IMR-90 (cell line): Measurements from ENCODE around the gene SRRM1. TPM values are rescaled to one million over a fixed set of nuclear protein-coding genes. Genes with fewer than 3 reads are reported as not detected.

ENCODE experiments used
- ATAC-seq: fragments of 200-7000 bp; cut with Tn5 transposase; 2 replicates; pipeline ENCODE4 v1.9.1; 2020; ENCODE audit warnings: low read depth, mild to moderate bottlenecking, moderate library complexity
- BruUV-seq: library from RNA; stranded (reverse); fragments of 400-500 nt; replicated peaks from 2 replicates; lab custom pipeline; 2021; lab: Mats Ljungman, UMichigan
- CTCF ChIA-PET: fragments of 300-600 bp; formaldehyde crosslinking; extraction: SDS; loops from one replicate; lab custom pipeline; 2021; ENCODE audit warnings: antibody characterized with exemption; lab: Yijun Ruan, JAX
- POLR2A ChIA-PET: fragments of 300-600 bp; sonication (Branson Sonifier 250); formaldehyde crosslinking; loops from one replicate; lab custom pipeline; 2022; ENCODE audit warnings: antibody characterized with exemption; ENCODE audit not compliant: unreplicated experiment; lab: Charles Lee
- DNase-seq: peaks from one replicate; pipeline ENCODE4 v3.0.0; 2013
- H2AFZ ChIP-seq: replicated peaks from 2 replicates; pipeline ENCODE3; 2013; ENCODE audit warnings: low read length, mild to moderate bottlenecking; ENCODE audit not compliant: poor library complexity
- H2AK5ac ChIP-seq: 2 replicates; pipeline ENCODE4 v1.6.1; 2013; ENCODE audit warnings: low read depth, low read length, inconsistent platforms
- H2AK9ac ChIP-seq: replicated peaks from 2 replicates; pipeline ENCODE3; 2013; ENCODE audit warnings: mild to moderate bottlenecking, low read depth, low read length, moderate library complexity; ENCODE audit not compliant: poor library complexity
- H2BK120ac ChIP-seq: 2 replicates; pipeline ENCODE4 v1.6.1; 2013; ENCODE audit warnings: low read depth, low read length, inconsistent platforms
- H2BK15ac ChIP-seq: 3 replicates; pipeline ENCODE4 v1.6.1; 2013; ENCODE audit warnings: low read depth, low read length, inconsistent platforms
- H2BK20ac ChIP-seq: 2 replicates; pipeline ENCODE4 v1.6.1; 2013; ENCODE audit warnings: low read depth, mild to moderate bottlenecking, inconsistent platforms, low read length, moderate library complexity
- H2BK5ac ChIP-seq: 2 replicates; pipeline ENCODE4 v1.6.1; 2013; ENCODE audit warnings: mild to moderate bottlenecking, low read depth, low read length, inconsistent platforms; ENCODE audit not compliant: poor library complexity, severe bottlenecking
- H3K14ac ChIP-seq: replicated peaks from 2 replicates; pipeline ENCODE4 v1.6.1; 2013; ENCODE audit warnings: low read depth, low read length, inconsistent platforms
- H3K18ac ChIP-seq: 2 replicates; pipeline ENCODE4 v1.6.1; 2013; ENCODE audit warnings: low read depth, low read length, control low read depth
- H3K23ac ChIP-seq: 2 replicates; pipeline ENCODE4 v1.6.1; 2013; ENCODE audit warnings: low read depth, low read length, inconsistent platforms
- H3K27ac ChIP-seq: 2 replicates; pipeline ENCODE4 v1.5.1; 2013; ENCODE audit warnings: mild to moderate bottlenecking, control low read depth, low read length; ENCODE audit not compliant: insufficient read depth
- H3K27me3 ChIP-seq: 2 replicates; pipeline ENCODE4 v1.6.1; 2013; ENCODE audit warnings: low read length; ENCODE audit not compliant: control insufficient read depth, insufficient read depth
- H3K36me3 ChIP-seq: 2 replicates; pipeline ENCODE4 v1.6.1; 2013; ENCODE audit warnings: low read length, mixed read lengths; ENCODE audit not compliant: control insufficient read depth, insufficient read depth
- H3K4ac ChIP-seq: 2 replicates; pipeline ENCODE4 v1.6.1; 2013; ENCODE audit warnings: low read depth, low read length, inconsistent platforms
- H3K4me1 ChIP-seq: 2 replicates; pipeline ENCODE4 v1.6.1; 2013; ENCODE audit warnings: low read length, mixed read lengths; ENCODE audit not compliant: control insufficient read depth, insufficient read depth
- H3K4me2 ChIP-seq: 2 replicates; pipeline ENCODE4 v1.6.1; 2013; ENCODE audit warnings: low read depth, mild to moderate bottlenecking, control low read depth, low read length, moderate library complexity
- H3K4me3 ChIP-seq: 2 replicates; pipeline ENCODE4 v1.5.1; 2013; ENCODE audit warnings: low read depth, mild to moderate bottlenecking, control low read depth, low read length, moderate library complexity; ENCODE audit not compliant: insufficient read depth
- H3K56ac ChIP-seq: 2 replicates; pipeline ENCODE4 v1.6.1; 2013; ENCODE audit warnings: low read length, inconsistent platforms; ENCODE audit not compliant: insufficient read depth; ENCODE audit errors: extremely low read depth
- H3K79me1 ChIP-seq, 2 experiments: 2 replicates each; pipeline ENCODE4 v1.6.1; 2013; ENCODE audit warnings: low read length in 2 of 2, inconsistent platforms in 1 of 2, low read depth in 1 of 2
- H3K9ac ChIP-seq: 2 replicates; pipeline ENCODE4 v1.6.1; 2013; ENCODE audit warnings: low read depth, low read length, control low read depth
- H3K9me1 ChIP-seq: 2 replicates; pipeline ENCODE4 v1.6.1; 2013; ENCODE audit warnings: low read length, inconsistent platforms; ENCODE audit not compliant: insufficient read depth
- H3K9me3 ChIP-seq: 2 replicates; pipeline ENCODE4 v1.6.1; 2013; ENCODE audit warnings: low read length; ENCODE audit not compliant: control insufficient read depth, insufficient read depth
- H4K20me1 ChIP-seq: 2 replicates; pipeline ENCODE4 v1.6.1; 2013; ENCODE audit warnings: low read length, inconsistent platforms; ENCODE audit not compliant: insufficient read depth
- H4K5ac ChIP-seq: 2 replicates; pipeline ENCODE4 v1.6.1; 2013; ENCODE audit warnings: mild to moderate bottlenecking, low read depth, low read length, control low read depth
- H4K8ac ChIP-seq, 2 experiments: 2 replicates each; pipeline ENCODE4 v1.6.1; 2013; ENCODE audit warnings: low read depth in 2 of 2, low read length in 2 of 2, control low read depth in 1 of 2, inconsistent platforms in 1 of 2
- H4K91ac ChIP-seq: 2 replicates; pipeline ENCODE4 v1.6.1; 2013; ENCODE audit warnings: low read depth, low read length, inconsistent platforms; ENCODE audit not compliant: insufficient read depth
- BHLHE40 ChIP-seq: fragments of 150-350 bp; IDR thresholded peaks from 2 replicates; pipeline ENCODE4 v1.6.1; 2016; ENCODE audit warnings: mild to moderate bottlenecking, low read depth, low read length
- CEBPB ChIP-seq: IDR thresholded peaks from 2 replicates; pipeline ENCODE4 v1.6.1; 2012; ENCODE audit warnings: low read depth, low read length, improper control_type of control experiment
- CHD1 ChIP-seq: IDR thresholded peaks from 2 replicates; pipeline ENCODE4 v1.6.1; 2012; ENCODE audit warnings: low read depth, low read length, improper control_type of control experiment
- CTCF ChIP-seq: conservative IDR thresholded peaks from 2 replicates; pipeline ENCODE4 v1.5.1; 2012; ENCODE audit warnings: mild to moderate bottlenecking, low read depth, low read length, improper control_type of control experiment
- ELK1 ChIP-seq: fragments of 150-350 bp; IDR thresholded peaks from 2 replicates; pipeline ENCODE4 v1.6.1; 2016; ENCODE audit warnings: low read depth, mild to moderate bottlenecking, low read length, moderate library complexity, borderline replicate concordance
- FOS ChIP-seq: fragments of 150-350 bp; IDR thresholded peaks from 2 replicates; pipeline ENCODE4 v1.6.1; 2016; ENCODE audit warnings: low read depth, low read length
- MAFK ChIP-seq: IDR thresholded peaks from 2 replicates; pipeline ENCODE4 v1.6.1; 2012; ENCODE audit warnings: low read depth, low read length, improper control_type of control experiment
- MAZ ChIP-seq: IDR thresholded peaks from 2 replicates; pipeline ENCODE4 v1.6.1; 2012; ENCODE audit warnings: low read depth, mild to moderate bottlenecking, low read length, improper control_type of control experiment, moderate library complexity, borderline replicate concordance
- MXI1 ChIP-seq: IDR thresholded peaks from 2 replicates; pipeline ENCODE4 v1.6.1; 2012; ENCODE audit warnings: low read depth, mild to moderate bottlenecking, low read length, moderate library complexity, borderline replicate concordance
- NFE2L2 ChIP-seq: fragments of 150-350 bp; IDR thresholded peaks from 2 replicates; pipeline ENCODE4 v1.6.1; 2016; ENCODE audit warnings: low read depth, mild to moderate bottlenecking, low read length
- POLR2A ChIP-seq: IDR thresholded peaks from 2 replicates; pipeline ENCODE4 v1.6.1; 2012; ENCODE audit warnings: mild to moderate bottlenecking, low read depth, low read length
- RAD21 ChIP-seq: IDR thresholded peaks from 2 replicates; pipeline ENCODE4 v1.6.1; 2012; ENCODE audit warnings: low read length, improper control_type of control experiment
- RFX5 ChIP-seq: IDR thresholded peaks from 2 replicates; pipeline ENCODE4 v1.8.0; 2012; ENCODE audit warnings: low read depth, mild to moderate bottlenecking, low read length, moderate library complexity
- SMC3 ChIP-seq: fragments of 150-350 bp; IDR thresholded peaks from 2 replicates; pipeline ENCODE4 v1.6.1; 2016; ENCODE audit warnings: low read depth, mild to moderate bottlenecking, antibody characterized with exemption, low read length, moderate library complexity
- USF2 ChIP-seq: fragments of 150-350 bp; IDR thresholded peaks from 2 replicates; pipeline ENCODE4 v1.6.1; 2017; ENCODE audit warnings: mild to moderate bottlenecking, antibody characterized with exemption, low read length, low read depth
- WGBS, 2 experiments: methylation state at CpG; one replicate each; pipeline versions ENCODE4 v1.1.5 to v1.1.7; 2013; ENCODE audit warnings: missing lambda C conversion rate in 2 of 2; ENCODE audit not compliant: insufficient read length in 1 of 2; ENCODE audit errors: extremely low coverage in 2 of 2; 5-methylcytosine and 5-hydroxymethylcytosine counted together
- dilution Hi-C: fragments of 300-500 bp; cut with HindIII; formaldehyde crosslinking; loops from one replicate; pipeline ENCODE4 v1.14.3; 2018; ENCODE audit warnings: low sequenced_read_pairs; ENCODE audit not compliant: unreplicated experiment
- in situ Hi-C: fragments of 300-500 bp; cut with MboI; formaldehyde crosslinking; loops from 3 replicates; pipeline ENCODE4 v1.14.3; 2019; ENCODE audit warnings: low sequenced_read_pairs, inconsistent platforms, mixed read lengths
- intact Hi-C: fragments of 100-400 bp; cut with micrococcal nuclease; formaldehyde crosslinking; loops from 2 replicates; pipeline ENCODE4 v1.10.0; 2022
- polyA plus RNA-seq, 3 experiments: library from polyadenylated mRNA; depleted of rRNA; stranded (reverse); fragments of >200 nt; gene quantifications; 2 replicates each; pipeline ENCODE4 v1.2.3, GENCODE V29; 2012; ENCODE audit warnings: low replicate concordance in 1 of 3
- total RNA-seq: library from RNA; depleted of rRNA; stranded (reverse); fragments of >200 nt; gene quantifications from 2 replicates; pipeline ENCODE4 v1.2.3, GENCODE V29; 2012

The SRRM1 gene
- total and polyA plus RNA-seq, 2 of the 4 experiments (the other 2 are of a cell fraction): 13.6 to 94.1 TPM

- in situ Hi-C loops: loop anchor here (10.0 kb wide), 1 partner anchor 545 kb away; no protein-coding TSS in a partner anchor
- TF ChIP-seq MAFK (no peak), CHD1 (no peak), BHLHE40 (no peak), ELK1 (no peak), SMC3 (no peak), POLR2A (no peak), FOS (no peak), CEBPB (no peak), MAZ (no peak), USF2 (no peak), RAD21 (no peak), NFE2L2 (no peak), RFX5 (no peak), CTCF (no peak), MXI1 (no peak)
Observed at GRCh38 chr1:24659993-24660665, 17.0 kb downstream of the SRRM1 start.

More at GRCh38 chr1:24659993-24660665, 17.0 kb downstream of the SRRM1 start:
- no peak overlapping the region for H2AK5ac ChIP-seq
- no peak overlapping the region for H4K91ac ChIP-seq
- H4K8ac ChIP-seq: no peak overlapping the region
- peaks cover 10% of the 10 kb centered on the region; the same call in 1 of the 2 replicates for H4K20me1 ChIP-seq
- H3K27ac ChIP-seq: no peak overlapping the region
- no peak overlapping the region for H3K4me2 ChIP-seq
- H3K4me1 ChIP-seq: no peaks in the 10 kb centered on the region; the same call in 1 of the 2 replicates
- H3K23ac ChIP-seq: no peak overlapping the region
- no peaks in the 10 kb centered on the region for H3K9me1 ChIP-seq
- no peak overlapping the region for H3K4ac ChIP-seq
- H2BK20ac ChIP-seq: no peak overlapping the region
- peaks cover 31 to 41% of the 10 kb centered on the region in 2 experiments for H3K79me1 ChIP-seq
- H3K9me3 ChIP-seq: no peaks in the 10 kb centered on the region
- no peak overlapping the region for H3K18ac ChIP-seq
- H2AK9ac ChIP-seq: no peak overlapping the region
- no peak overlapping the region for H2AFZ ChIP-seq
- no peak for DNase-seq
- no TSS peak for BruUV-seq
- H3K36me3 ChIP-seq: peaks cover 49% of the 10 kb centered on the region
- intact Hi-C loops: no loop called here
- ChIA-PET CTCF (interaction anchor here (0.6 to 1.0 kb wide), 2 partner anchors 8 to 92 kb away, joined by 3 read pairs; no protein-coding TSS in a partner anchor), POLR2A (no interaction called here)
- WGBS, 2 experiments: no CpG with 5 or more reads among the region's 1 CpG
- no peak overlapping the region for H2BK5ac ChIP-seq
- no peak overlapping the region for H3K56ac ChIP-seq
- dilution Hi-C loops: loop anchor here (10.0 to 25.0 kb wide), 2 partner anchors 95 to 552 kb away; no protein-coding TSS in a partner anchor
- no peak for ATAC-seq
- no peak overlapping the region for H3K14ac ChIP-seq
- H2BK15ac ChIP-seq: no peak overlapping the region
- no peaks in the 10 kb centered on the region for H3K27me3 ChIP-seq
- H3K9ac ChIP-seq: no peak overlapping the region
- H3K4me3 ChIP-seq: no peak overlapping the region
- H4K5ac ChIP-seq: no peak overlapping the region
- H2BK120ac ChIP-seq: no peak overlapping the region
